M059J (cell line): ENCODE measurements around the gene KCNAB3. TPM values are rescaled to one million over a fixed set of nuclear protein-coding genes. Genes with fewer than 3 reads are reported as not detected.
"Not testable (repeated sequence)": the region's sequence is repeated elsewhere in the genome, so short reads cannot be mapped to it uniquely, and the experiment has no call there.

Source experiments
- DNase-seq: peaks from one replicate; pipeline ENCODE4 v3.0.0-alpha.2; 2012; ENCODE audit warnings: low read depth
- total RNA-seq: library from RNA; depleted of rRNA; stranded (reverse); fragments of >200 nt; shearing (Covaris generic); gene quantifications from 2 replicates; pipeline ENCODE4 v1.2.3, GENCODE V29; 2014; rRNA removed

KCNAB3 gene
- total RNA-seq = not detected in 2 replicates

DNA sequence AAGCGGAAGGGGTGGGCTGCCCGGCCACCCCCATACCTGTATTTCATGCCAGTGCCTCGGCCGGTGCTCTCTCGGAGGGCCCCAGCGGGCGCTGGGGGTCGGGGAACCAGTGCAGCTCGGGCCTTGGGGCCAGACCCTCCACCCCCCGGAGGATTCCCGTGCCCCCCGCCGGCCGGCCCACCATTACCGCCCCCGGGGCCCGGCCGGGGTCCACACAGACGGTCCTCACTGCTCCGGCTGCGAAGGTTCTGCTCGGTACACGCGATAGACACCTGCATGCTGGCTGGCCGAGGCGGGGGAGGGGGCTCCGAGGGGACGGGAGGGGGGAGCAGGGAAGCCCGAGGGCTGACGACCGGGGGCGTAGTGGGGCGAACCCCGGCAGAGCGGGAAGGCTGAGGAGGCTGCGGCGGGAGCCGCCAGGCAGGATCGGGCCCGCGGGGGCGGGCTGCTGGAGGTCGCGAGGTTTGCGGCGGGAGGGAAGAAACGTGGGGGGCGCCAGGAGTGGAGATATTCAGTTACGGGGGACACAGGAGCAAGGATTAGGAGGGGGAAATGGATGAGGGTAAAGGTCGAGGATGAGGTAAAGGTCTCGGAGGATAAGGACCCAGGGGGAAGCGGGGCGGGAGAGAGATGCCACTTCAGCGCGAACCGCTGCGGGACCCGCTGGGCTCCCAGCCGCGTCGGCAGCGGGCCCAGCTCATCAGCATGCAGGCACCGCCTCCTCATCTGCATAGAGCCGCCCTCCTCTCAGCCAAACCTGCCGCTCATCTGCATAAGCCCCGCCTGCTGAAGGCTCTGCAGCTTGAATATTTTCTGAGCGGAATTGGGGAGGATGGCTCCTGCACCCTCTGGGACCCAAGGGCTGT is at the start of gene KCNAB3:
Gene KCNAB3, minus strand, starts transcription at position 699 of the 866 bp plus-strand sequence. Its CDS starts 421 bp downstream, at position 278.
- no peak for DNase-seq

DNA sequence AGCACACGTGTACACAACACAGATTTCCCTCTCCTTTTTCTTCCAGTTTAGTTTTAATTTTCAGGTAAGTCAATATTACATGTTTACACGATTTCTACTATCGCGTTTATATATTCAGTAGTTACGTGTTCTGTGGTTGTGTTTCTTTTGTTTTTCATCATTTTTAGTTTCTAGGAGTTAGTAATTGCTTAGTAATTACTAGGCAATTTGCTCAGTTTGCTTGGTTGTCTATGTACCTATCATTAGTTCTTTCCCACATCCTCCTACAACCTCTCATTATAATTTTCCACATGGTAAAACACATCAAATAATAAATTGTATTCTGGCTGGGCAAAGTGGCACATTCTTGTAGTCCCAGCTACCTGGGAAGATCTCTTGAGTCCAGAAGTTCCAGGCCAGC is 48.1 kb upstream of the KCNAB3 start:
- DNase-seq = no peak

- DNase-seq = no peak
Observed at GRCh38 chr17:7977039-7977438, 47.4 kb upstream of the KCNAB3 start.

GRCh38 chr17:7974638-7975131 is 45.0 kb upstream of the KCNAB3 start:
- DNase-seq = no peak

DNA sequence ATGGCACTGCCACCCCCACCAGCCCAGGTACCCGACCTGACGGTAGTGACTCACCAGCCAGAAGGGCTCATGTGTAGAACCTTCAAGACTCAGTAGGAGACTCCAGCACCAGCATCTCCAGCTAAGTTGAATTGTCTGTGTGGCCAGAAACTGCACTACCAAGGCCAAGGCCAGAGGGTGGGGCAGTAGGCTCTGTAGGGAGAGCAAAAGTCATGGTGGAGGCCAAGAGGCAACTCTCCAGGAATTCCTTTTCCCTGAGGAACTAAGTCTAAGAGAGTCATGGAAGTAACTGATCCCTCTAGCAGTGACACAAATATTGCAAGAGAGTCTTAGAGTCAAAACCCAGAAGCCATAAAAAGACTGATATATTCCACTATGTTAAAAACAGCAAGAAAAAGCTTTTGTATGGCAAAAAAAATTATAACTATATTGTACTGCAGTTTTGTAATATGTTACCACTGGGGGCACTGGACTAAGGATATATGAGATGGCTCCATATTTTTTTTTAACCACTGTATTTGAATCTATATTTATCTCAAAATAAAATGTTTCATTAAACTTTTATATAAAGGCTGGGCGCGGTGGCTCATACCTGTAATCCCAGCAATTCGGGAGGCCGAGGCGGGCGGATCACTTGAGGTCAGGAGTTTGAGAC is 42.6 kb upstream of the KCNAB3 start:
- no peak for DNase-seq

- no peak for DNase-seq
Observed at GRCh38 chr17:7971651-7972050, 42.0 kb upstream of the KCNAB3 start.

- DNase-seq = no peak
Observed at GRCh38 chr17:7969433-7969832, 39.8 kb upstream of the KCNAB3 start.

- DNase-seq = no peak
Observed at GRCh38 chr17:7967751-7968150, 38.1 kb upstream of the KCNAB3 start.

GRCh38 chr17:7961421-7961820 is 31.8 kb upstream of the KCNAB3 start:
- DNase-seq = no peak

DNA sequence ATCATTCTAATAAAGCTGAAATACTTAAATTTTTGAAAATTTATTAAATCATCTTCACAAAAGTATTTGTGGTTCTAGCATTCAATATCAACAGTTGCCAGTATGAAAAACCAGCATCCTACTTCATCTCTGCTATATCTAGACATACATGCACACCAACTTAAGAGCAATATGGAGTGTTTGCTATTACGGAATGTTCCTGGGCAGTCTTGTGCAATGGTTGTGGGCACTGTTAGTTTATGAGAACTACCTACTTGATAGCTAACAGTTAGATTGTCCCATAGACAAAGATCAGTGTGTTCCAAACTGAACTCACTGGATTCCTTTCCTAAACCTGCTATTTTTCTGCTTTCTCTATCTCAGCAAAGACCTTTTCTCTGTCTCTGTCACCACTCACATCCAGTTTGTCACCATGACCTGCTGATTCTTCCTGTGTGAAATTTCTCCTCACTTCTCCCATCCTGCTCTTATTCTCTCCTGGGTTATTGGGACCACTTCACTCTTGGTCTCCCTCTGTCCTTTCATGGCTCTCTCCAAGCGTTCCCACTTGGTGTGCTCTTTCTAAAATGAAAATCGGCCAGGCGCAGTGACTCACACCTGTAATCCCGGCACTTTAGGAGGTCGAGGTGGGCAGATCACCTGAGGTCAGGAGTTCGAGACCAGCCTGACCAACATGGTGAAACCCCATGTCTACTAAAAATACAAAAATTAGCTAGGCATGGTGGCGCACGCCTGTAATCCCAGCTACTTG is 30.0 kb upstream of the KCNAB3 start:
- no peak for DNase-seq

DNA sequence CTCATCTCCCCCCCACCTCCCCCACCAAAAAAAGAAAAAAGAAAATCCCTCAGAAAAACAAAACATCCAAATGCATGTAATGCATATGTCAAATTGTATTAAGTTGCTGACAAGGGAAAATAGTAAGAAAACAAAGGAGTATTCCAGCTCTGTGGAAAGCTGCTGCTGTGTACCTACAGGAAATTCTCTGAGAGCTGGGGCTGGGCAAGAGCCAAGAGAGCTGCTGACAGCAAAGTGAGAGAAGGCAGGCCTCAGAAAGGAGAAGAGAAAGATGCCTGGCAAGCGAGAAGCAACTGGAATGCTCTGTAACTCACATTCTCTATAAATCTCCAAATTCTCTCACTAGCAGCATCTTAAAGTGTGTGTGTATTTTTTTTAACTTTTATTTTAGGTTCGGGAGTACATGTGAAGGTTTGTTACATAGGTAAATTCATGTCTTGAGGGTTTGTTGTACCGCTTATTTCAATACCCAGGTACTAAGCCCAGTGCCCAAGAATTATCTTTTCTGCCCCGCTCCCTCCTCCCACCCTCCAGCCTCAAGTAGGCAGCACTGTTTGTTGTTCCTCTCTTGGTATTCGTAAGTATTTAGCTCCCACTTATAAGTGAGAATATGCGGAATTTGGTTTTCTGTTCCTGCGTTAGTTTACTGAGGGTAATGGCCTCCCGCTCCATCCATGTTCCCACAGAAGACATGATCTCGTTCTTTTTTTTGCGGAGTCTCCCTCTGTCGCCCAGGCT is 26.7 kb upstream of the KCNAB3 start:
- no peak for DNase-seq

DNA sequence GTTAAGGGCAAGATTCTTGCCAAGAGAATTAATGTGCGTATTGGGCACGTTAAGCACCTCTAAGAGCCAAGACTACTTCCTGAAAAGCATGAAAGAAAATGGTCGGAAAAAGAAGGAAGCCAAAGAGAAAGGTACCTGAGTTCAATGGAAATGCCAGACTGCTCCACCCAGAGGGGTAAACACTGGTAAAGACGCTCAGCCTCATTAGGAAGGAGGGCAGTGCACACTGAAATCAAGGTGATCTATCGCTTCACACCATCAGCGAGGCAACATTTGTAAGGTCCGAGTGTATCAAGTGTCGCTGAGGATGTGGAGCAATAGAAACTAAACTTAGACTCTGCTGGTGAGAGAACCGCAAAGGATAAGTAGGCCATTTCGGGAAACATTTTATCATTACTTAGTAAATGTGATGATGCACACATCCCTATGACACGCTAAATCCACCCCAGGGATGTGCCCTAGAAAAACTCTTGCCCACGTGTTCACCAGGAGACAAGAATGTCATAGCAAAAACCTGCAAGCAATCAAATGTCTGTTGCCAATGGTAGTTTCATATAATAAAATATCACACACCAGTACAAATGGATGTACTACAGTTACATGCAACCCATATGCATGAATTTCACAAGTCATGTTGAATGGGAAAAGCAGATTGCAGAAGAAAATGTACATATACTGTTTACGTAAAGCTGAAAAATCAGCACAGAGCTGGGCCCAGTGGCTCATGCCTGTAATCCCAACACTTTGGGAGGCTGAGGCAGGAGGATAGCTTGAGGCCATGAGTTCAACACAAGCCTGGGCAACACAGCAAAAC is 26.0 kb upstream of the KCNAB3 start:
- DNase-seq = no peak

GRCh38 chr17:7953266-7953665 is 23.6 kb upstream of the KCNAB3 start:
- not testable (repeated sequence) for DNase-seq

DNA sequence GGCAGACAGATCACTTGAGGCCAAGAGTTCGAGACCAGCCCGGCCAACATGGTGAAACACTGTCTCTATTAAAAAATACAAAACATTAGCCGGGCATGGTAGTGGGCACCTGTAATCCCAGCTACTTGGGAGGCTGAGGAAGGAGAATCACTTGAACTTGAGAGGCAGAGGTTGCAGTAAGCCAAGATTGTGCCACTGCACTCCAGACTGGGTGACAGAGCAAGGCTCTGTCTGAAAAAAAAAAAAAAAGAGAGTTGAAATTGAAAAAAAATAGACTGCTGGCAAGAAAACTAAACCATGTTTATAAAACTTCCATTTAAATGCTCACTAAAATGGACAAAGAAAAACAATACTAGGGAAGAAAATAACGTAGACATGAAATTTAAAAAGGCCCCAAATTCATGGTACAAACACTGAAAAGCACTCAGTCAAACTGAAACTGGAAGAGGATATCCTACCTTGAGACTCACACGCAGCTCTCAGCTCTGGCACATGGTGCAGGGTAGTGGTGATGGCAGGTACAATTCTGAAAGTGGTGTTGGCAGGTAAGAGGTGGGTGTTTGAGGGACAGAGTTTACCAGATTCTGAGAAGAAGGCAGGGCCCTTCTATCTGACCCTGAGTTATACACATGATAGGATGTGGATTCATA is 21.6 kb upstream of the KCNAB3 start:
- DNase-seq = no peak

GRCh38 chr17:7950578-7950977 is 20.9 kb upstream of the KCNAB3 start:
- DNase-seq = no peak

DNA sequence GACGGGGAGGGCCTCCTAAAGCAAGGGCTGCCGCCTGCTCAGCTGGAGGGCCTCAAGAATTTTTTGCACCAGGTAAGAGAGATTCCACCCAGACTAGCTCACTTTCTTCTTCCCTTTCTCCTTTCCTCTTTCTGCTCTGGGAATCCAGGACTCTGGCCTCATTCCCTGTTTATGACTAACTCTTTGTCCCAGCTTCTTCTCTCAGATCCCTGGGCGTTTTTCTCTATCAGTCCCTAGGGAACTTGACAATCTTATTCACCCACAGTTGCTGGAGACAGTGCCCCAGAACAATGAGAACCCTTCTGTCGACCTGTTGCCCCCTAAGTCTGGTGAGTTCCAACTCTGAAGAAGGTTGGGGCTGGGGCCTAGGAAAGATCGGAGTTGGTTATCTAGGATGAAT is 18.0 kb upstream of the KCNAB3 start:
- no peak for DNase-seq

- DNase-seq = no peak
Observed at GRCh38 chr17:7946441-7946840, 16.8 kb upstream of the KCNAB3 start.

DNA sequence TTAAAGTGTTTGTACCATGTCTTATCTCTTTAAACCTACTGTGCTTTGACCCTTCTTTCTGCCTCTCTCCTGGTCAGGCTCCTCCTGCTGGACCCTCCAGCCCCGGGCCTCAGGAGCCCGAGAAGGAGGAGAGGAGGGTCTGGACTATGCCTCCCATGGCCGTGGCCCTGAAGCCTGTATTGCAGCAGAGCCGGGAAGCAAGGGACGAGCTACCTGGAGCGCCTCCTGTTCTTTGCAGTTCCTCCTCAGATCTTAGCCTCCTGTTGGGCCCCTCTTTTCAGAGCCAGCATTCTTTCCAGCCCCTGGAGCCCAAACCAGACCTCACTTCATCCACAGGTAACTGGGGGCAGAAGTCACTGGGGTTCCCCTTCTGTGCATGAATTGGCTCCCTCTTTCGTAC is 16.0 kb upstream of the KCNAB3 start:
- DNase-seq = no peak

DNA sequence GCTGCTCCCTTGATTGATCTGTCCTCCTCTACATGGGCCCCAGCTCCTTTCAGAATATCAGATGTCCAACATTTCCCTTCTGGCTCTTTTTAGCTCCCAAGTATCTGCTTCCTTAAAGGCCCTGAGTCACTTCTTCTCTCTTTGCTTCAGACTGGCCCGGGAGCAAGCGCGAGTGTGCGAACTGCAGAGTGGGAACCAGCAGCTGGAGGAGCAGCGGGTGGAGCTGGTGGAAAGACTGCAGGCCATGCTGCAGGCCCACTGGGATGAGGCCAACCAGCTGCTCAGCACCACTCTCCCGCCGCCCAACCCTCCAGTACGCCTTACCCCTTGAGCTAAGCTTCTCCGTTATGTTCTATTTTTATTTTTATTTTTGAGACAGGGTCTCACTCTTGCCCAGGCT is 14.7 kb upstream of the KCNAB3 start:
- DNase-seq = no peak

DNA sequence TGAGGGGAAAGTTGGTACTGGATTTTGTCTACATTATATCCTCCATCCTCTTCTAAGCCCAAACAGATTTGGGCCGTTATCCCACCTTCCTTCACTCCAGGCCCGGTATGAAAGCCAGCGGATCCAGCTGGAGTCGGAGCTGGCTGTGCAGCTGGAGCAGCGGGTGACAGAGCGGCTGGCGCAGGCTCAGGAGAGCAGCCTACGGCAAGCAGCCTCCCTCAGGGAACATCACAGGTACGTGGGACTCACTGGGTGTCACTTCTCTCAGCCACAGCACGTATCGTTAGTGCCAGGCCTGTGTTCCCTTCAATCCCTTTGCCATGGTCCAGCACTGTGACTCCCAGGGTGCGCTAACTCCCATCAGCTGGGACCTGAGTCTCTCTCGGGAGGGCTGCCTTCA is 13.6 kb upstream of the KCNAB3 start:
- no peak for DNase-seq
